Activated CD4-positive, alpha-beta T cell treated with anti-CD3 and anti-CD28 coated beads, Interleukin-2, amount 50 U/mL, for 1 hour (primary cell): ENCODE results near the gene NXPE2.

ENCODE experiments used
- DNase-seq: peaks from one replicate; pipeline ENCODE4 v3.0.0-alpha.2; 2020

The NXPE2 gene

GRCh38 chr11:114746013-114746412, 67.7 kb downstream of the NXPE2 start:
- DNase-seq = no peak
